ENCODE data around the gene CHURC1.
"Not testable (repeated sequence)": the region's sequence is repeated elsewhere in the genome, so short reads cannot be mapped to it uniquely, and the experiment has no call there.

Gene CHURC1

DNA sequence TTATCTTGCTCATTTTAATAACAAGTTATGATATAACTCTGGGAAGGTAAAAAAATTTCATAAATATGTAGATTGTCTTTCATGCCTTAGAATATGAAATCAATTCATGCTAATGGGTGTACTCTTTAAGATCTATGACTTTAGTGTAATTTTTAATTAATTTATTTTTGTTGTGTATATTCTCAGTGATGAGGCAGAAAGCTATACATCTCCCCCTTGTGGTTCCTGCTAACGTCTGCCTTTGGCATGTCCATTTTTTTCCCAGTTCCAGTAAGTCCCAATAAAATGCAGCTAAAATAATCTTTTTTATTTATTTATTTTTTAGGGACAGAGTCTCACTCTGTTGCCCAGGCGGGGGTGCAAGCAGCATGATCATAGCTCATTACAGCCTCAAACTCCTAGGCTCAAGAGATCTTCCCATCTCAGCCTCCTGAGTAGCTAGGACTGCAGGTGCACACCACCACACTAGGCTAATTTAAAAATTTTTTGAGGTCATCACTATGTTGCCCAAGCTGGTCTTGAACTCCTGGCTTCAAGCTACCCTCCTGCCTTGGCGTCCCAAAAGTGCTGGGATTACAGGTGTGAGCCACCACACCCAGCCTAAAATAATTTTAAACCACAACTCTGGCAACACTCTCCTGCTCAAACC lies 3.3 kb upstream of the CHURC1 start:
- DNase-seq (ENCODE audit: low read depth in 2 of 2): no peak

GRCh38 chr14:64912261-64912660 lies 2.0 kb upstream of the CHURC1 start:
- DNase-seq (ENCODE audit: low read depth in 2 of 2): no peak

- not testable (repeated sequence) for DNase-seq (ENCODE audit: low read depth in 2 of 2)
Observed at GRCh38 chr14:64913477-64913876, 778 bp upstream of the CHURC1 start.

DNA sequence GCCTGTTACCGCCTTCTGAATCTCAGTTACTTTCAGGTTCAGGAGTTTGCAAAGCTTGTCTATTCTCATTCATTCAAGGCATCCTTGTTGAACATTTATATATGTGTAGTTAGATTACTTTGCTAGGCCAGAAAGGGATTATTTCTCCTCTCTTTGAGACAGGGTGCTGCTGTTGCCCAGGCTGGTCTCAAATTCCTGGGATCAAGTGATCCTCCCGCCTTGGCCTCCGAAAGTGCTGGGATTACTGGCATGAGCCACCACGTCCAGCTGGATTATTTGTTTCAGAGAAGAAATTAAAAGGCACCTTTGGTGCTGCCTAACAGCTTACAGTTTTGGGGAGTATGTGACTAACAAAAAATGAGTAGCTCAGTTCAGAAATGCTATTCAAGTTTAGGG lies 772 bp downstream of the CHURC1 start:
- DNase-seq (ENCODE audit: low read depth in 2 of 2): no peak

DNA sequence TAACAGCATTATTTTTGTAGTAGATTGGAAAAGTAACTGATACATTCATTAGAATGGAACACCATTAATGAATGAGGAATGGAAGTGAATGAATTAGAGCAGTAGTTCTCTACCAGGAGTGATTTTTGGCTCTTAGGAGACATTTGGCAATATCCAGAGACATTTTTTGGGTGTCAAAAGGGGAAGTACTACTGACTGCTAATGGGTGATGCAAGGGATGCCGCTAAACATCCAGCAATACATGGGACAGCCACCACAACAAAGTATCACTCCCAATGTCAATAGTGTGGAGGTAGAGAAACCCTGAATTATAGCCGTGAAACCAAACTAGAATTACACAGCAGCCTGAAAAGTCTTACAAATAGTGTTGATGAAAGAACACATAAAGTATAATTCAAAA lies 1.5 kb downstream of the CHURC1 start:
- no peak for DNase-seq (ENCODE audit: low read depth in 2 of 2)

- DNase-seq (ENCODE audit: low read depth in 2 of 2): no peak
Observed at GRCh38 chr14:64918216-64918615, 4.0 kb downstream of the CHURC1 start.

GRCh38 chr14:64919215-64919614 lies 5.0 kb downstream of the CHURC1 start:
- DNase-seq (ENCODE audit: low read depth in 2 of 2): no peak

DNA sequence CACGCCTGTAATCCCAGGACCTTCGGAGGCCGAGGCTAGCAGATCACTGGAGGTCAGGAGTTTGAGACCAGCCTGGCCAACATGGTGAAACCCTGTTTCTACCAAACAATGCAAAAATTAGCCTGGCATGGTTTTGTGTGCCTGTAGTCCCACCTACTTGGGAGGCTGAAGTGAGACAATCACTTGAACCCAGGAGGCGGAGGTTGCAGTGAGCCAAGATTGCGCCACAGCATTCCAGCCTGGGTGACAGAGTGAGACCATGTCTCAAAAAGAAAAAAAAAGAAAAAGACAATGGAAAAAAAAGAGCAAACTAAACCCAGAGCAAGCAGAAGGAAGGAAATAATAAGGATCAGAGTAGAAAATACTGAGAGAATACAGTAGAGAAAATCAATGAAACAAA lies 5.4 kb downstream of the CHURC1 start:
- DNase-seq (ENCODE audit: low read depth in 2 of 2): no peak

GRCh38 chr14:64920465-64920864 lies 6.2 kb downstream of the CHURC1 start:
- no peak for DNase-seq (ENCODE audit: low read depth in 2 of 2)

- DNase-seq (ENCODE audit: low read depth in 2 of 2): no peak
Observed at GRCh38 chr14:64923015-64923414, 8.8 kb downstream of the CHURC1 start.

DNA sequence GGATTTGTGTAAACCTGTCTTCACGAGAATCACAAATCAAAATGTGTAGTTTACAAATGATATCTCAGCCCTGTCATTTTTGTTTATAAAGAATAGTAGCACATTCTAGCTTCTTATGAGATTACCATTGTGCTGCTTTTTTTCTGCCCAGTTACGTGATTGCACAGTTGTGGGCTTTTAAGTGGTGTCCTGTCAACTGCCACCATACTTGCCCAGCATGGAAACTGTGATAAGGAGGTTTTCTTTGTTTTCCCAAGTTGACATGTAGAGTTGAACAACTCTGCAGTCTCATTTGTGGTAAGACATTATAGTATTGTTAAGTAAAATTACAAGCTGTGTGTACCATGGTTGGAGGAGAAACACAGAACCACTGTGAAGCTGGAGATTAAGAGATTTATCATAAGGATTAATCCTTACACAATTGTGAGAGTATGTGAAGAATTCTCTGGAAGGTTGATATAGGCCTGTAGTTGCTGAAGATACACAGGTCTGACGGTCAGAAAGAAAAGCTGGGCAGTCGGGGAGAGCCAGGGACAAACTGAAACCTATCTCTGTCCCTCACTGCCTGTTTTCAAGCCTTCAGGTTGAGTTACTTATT lies 12.2 kb downstream of the CHURC1 start:
- no peak for DNase-seq (ENCODE audit: low read depth in 2 of 2)

- DNase-seq (ENCODE audit: low read depth in 2 of 2): no peak
Observed at GRCh38 chr14:64927031-64927430, 12.8 kb downstream of the CHURC1 start.

DNA sequence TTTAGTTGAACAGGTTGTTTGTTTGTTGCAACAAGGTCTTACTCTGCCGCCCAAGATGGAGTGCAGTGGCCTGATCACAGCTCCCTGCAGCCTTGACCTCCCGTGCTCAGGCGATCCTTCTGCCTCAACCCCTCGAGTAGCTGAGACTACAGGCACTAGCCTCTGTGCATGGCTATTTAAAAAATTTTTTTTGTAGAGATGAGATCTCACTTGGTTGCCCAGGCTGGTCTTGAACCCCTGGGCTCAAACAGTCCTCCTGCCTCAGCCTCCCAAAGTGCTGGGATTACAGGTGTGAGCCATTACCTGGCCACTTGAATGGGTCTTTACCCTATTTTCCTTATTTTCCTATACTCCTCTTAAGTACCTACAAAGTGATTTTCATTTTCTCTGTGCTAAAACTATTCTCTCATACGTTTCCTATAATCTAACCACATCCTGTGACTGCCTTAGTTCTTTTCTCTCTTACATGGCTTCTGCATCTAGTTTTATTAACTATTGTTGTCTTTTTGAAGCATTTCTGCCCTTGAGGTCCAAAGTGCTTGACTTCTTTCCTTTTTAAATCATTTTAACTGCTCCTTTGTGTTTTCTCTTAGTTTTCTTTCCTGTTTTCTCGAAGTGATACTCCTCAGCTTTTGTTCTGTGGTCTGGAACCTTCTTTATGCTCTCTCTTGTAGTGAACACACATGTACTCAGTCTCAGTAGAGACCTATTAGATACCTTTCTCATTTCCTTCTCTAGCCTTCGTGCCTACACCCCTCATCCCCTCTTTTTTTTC lies 14.2 kb downstream of the CHURC1 start:
- no peak for DNase-seq (ENCODE audit: low read depth in 2 of 2)

DNA sequence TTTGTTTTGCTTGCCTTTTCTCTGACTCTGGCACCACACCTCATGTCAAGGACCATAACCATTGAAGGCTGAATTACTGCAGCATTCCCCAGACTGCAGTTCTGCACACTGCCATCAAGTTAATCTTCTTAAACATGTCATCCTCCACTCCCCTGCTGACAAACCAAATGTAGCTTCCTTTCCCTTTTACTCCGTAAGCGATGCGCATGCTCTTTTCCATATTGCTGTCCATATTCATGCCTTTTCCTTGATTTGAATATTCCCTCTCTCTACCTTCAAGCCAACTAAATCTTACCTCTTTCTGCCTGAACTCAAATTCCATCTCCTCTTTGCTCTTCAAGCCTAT lies 14.7 kb downstream of the CHURC1 start:
- DNase-seq (ENCODE audit: low read depth in 2 of 2): no peak

GRCh38 chr14:64930085-64930843 lies 16.0 kb downstream of the CHURC1 start:
- DNase-seq (ENCODE audit: low read depth in 2 of 2): peak; percentile 33 to 34

DNA sequence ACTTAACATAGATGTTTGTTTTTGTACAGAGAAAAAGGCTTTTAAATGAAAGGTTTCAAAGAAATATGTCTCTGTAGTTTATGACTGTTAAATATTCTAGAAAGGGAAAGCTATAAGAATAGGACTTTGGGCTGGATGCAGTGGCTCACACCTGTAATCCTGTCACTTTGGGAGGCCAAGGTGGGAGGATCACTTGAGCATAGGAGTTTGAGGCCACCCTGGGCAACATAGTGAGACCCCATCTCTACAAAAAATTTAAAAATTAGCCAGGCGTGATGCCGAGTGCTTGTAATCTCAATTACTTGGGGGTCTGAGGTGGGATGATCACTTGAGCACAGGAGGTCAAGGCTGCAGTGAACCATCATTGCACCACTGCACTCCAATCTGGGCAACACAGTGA lies 16.9 kb downstream of the CHURC1 start:
- DNase-seq (ENCODE audit: low read depth in 2 of 2): no peak

DNA sequence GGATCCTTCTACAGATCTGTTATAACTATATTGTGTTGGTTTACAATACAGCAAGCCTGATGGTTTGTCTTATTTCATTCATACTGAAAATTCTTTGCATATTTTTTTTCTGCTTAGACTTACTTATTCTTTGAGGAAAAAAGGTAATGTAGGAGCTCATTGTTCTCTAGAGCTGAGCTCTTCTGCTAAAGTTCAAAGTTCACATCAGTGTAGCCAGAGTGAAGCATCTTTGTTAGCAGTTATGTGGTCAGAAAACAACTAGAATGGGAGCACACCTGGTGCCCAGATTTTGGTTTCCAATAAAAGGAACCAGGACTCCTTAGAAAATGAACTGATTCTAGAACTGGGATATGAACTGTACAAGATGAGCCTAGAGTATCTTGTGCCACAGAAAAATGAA lies 18.0 kb downstream of the CHURC1 start:
- DNase-seq (ENCODE audit: low read depth in 2 of 2): no peak

DNA sequence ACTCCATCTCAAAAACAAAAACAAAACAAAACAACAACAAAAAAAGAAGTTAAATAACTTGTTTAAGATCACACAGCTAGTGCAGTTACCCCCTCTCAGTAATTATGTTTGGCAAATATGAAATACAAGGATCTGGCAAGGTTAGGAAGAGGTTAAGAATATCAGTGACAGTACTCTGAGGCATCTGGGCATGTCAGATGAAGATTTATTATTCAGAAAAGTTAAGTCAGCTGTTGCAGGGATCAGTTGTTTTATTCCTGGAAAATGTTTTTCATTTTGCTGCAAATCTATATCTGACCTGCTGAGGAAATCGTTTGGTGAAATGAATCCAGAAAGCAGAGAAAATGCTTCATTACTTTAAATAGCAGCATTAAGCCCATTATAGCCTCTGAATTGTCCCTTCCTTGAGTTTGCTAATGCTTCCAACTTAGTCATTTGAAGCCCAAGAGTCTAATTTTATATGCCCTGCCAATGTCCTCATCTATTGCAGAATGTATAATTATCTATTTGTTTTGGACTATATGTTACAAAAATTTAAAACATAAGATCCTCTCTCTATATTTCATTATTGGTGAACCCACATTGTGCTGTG lies 20.2 kb downstream of the CHURC1 start:
- no peak for DNase-seq (ENCODE audit: low read depth in 2 of 2)

DNA sequence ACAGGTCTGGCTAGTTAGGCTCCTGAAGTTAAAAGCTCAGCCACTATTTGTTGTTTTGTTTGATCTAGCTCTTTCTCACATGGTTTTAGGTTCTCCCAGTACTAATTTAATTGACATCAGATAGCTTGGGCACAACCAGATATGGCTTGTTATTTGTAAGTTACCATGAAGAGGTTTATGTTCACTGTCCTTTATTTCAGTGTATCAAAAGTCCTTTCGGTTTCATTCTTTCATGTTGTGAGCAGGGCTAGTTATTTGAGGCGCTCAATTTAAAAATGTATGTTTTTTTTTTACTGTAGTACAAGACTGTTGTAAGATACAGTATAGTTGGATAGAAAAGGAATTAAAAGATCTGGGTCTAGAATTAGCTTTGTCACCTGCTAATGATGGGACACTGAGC lies 21.3 kb downstream of the CHURC1 start:
- DNase-seq (ENCODE audit: low read depth in 2 of 2): no peak

- DNase-seq (ENCODE audit: low read depth in 2 of 2): no peak
Observed at GRCh38 chr14:64937171-64937820, 23.0 kb downstream of the CHURC1 start.

DNA sequence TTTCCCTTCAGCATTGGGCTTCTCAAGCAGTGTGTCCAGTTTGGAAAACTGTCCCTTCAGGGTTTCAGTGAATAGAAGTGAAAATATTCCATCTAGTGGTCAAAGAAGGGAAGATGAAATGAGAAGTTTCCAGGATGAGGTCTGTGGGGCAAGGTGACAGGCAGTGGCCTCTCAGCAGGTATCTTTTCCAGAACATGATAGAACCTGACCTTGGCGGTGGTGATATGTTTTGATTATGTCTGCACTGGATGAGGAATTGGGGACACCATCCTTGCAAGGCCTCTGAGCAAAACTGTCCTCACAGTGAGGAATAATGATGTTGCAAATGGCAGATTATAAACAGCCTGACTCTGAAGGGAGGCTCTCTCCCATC lies 23.6 kb downstream of the CHURC1 start:
- no peak for DNase-seq (ENCODE audit: low read depth in 2 of 2)
